HG03469 (cell line): ENCODE measurements around the gene PRKN.

Experiments used
- ATAC-seq: cut with Tn5 transposase; IDR thresholded peaks from one replicate; pipeline ENCODE4 v1.9.1; 2021; ENCODE audit warnings: mild to moderate bottlenecking, moderate library complexity, moderate number of reproducible peaks; ENCODE audit not compliant: unreplicated experiment

Gene PRKN

DNA sequence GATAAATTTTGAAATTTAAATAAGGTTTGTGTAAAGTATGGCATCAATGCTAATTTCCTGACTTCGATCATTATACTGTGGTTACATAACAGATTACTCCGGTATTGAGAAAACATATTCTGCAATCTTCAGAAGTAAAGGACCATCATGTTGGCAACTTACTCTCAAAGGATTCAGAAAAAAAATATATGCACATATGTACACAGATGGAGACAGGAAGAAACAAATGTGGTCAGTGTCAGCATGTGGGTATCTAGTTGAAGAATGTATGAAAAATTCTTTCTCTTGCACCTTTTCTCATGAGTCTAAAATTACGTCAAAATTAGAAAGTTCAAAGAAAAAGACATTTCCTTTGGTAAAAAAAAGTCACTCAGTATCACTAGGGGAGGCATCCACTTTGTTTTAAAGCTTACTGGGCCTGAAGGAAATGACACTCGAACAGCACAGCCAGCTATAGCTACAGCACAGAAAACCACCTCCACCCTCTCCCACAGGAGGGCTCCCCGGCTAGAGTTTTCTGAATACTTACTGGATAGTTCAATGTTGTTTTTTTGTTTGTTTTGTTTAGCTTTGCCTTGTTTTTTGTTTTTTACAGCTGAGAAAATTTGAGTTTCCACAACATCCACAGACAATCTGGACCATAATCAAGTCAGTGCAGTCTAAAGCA lies 1136.5 kb downstream of the PRKN start:
- no peak for ATAC-seq

- no peak for ATAC-seq
These were observed 1140.7 kb downstream of the PRKN start for GRCh38 chr6:161586887-161587286.

- no peak for ATAC-seq
These were observed 1142.8 kb downstream of the PRKN start for GRCh38 chr6:161584621-161585340.

DNA sequence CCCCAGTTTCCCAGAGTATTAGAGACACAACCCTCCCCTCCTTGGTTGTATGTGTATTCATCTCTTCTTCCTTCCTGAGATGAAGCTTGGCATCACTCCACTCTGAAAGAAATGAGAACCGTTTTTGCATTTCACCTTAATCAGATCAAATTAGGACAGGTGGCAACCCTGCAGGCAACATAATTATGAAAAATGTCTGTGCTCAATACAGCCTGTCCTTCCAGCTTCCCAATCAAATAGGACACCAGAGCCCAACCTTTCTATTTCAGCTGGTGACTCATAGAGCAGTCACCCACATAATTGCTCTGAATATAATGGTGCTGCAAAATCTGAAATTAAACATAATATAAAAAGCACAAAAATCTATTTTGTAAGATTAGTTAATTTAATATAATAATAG lies 1143.5 kb downstream of the PRKN start:
- ATAC-seq, result no peak

- ATAC-seq, result no peak
These were observed 1144.0 kb downstream of the PRKN start for GRCh38 chr6:161583584-161583983.

- no peak for ATAC-seq
These were observed 1149.1 kb downstream of the PRKN start for GRCh38 chr6:161578478-161578877.

- no peak for ATAC-seq
These were observed 1151.9 kb downstream of the PRKN start for GRCh38 chr6:161575523-161576254.

GRCh38 chr6:161568885-161569456 lies 1158.6 kb downstream of the PRKN start:
- no peak for ATAC-seq

DNA sequence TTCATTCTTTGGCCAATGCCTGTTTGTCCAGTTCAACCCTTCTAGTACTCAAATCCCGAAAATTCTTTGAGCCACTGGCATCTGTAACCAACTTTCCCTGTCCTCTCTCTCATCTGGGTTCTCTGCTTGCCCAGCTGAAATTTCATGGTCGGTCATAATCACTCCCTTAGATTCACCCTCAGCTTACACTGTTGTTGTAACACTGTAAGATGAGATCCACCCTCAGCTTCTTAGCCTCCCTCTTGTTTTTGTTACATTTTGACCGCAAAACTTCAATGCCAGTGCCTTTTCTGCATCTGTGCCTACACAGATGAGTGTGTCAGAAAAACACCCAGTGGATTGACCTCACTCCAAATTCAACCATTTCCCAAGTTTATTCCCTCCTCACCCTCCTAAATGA lies 1162.6 kb downstream of the PRKN start:
- ATAC-seq, result no peak

GRCh38 chr6:161561908-161562307 lies 1165.7 kb downstream of the PRKN start:
- ATAC-seq, result no peak

- no peak for ATAC-seq
These were observed 1170.0 kb downstream of the PRKN start for GRCh38 chr6:161557333-161558107.

DNA sequence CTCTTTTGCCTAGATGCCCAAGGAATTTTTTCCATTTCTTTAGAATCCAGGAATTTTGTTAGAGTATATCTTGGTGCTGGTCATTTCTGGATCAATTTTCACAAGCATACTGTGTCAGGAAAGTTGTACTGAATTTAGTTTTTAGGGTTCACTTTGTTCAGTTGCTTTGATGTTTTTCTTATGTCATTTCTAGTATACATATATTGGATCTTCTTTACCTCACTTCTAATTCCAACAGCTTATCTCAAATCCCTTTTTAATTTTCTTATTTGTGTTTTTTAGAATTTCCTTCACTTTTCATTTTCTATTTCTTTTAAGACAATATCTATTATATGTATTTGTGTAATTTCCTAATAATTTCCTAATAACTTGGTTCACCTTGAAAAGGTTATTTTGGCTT lies 1172.7 kb downstream of the PRKN start:
- no peak for ATAC-seq

DNA sequence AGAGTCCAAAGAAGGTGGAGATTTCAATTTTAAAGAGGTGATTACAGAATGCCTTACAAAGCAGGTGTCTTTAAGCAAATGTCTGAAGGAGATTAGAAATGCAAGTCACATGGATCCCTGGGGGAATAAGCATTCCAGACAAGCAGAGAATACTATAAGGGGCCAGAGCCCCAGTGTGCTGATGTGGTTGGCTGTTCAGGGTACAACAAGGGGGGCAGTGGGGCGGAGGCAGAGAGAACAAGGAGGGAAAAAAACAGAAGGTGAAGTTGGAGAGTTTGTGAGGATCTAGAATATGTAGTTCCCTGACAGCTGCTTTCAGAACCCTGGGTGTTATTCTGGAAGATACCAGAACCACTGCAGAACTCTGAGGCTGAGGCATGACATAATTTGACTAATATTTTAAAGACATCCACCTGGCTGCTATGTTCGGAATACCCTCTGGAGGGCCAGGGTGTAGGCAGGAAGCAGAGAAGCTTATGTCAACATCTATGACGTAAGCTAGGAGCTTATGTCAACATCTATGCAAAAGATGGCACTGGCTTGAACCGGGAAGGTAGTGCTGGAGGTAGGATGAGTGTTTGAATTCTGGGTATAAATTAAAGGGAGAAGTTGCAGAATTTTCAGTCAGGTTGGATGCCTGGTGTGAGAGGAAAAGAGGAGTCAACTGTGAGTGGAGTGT lies 1177.5 kb downstream of the PRKN start:
- no peak for ATAC-seq

DNA sequence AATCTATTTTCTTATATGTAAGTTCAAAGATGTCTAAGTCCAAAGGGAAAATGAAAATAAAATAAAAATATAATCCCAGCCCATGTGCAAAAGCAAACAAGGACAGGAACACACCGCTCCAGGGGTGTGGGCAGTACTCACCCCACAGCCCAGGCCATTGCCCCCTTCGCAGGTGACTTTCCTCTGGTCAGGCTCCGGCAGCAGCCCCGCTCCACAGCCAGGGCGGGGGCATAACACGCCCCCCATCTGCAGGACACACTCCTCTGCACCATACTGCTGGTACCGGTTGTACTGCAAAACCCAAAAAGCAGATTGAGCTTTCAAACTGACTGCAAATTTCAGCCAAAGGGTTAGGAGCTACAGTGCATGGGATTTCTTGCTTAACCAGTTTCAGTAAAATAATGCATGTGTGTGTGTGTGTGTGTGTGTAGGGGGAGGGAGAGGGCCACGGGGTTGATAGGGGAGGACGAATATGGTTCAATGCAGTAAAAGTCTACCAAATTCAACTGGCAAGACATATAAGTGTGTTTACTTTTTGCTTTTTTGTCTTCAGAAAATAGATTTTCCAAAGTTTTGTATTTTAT lies 1178.8 kb downstream of the PRKN start:
- ATAC-seq, result no peak

DNA sequence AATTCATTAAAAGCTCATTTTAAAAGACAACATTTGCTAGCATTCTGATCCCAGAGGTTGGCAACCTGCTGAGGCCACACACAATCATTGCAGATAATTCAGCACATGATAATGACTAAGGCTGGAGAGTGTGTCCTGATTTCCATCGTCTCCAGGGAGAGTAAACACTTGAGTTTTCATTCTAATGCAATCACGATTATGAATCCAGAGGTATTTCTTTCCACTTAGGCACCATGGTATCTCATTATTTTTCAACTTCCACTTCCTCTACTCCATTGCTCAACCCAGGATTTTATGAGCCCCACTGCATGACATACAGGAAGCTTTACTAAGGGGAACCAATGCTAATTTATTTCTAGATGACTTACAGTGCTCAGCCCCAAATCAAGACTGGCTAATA lies 1179.9 kb downstream of the PRKN start:
- ATAC-seq, result no peak

DNA sequence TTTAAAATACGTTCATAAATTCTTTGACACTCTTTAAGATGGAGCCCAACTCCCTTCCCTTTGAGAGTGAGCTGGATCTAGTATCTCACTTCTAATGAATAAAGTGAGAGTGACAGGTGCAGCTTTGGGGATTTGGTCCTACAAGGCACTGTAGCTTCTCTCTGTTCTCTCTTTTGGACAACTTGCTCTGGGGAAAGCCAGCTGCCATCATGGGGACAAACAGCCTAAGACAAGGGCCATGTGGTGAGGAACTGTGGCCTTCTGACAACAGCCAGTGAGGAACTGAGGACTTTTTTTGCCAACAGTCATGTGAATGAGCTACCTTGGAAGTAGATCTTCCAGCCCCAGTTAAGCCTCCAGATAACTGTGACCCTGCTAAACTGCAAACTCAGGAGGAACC lies 1180.9 kb downstream of the PRKN start:
- ATAC-seq, result no peak

GRCh38 chr6:161545741-161546140 lies 1181.8 kb downstream of the PRKN start:
- no peak for ATAC-seq

DNA sequence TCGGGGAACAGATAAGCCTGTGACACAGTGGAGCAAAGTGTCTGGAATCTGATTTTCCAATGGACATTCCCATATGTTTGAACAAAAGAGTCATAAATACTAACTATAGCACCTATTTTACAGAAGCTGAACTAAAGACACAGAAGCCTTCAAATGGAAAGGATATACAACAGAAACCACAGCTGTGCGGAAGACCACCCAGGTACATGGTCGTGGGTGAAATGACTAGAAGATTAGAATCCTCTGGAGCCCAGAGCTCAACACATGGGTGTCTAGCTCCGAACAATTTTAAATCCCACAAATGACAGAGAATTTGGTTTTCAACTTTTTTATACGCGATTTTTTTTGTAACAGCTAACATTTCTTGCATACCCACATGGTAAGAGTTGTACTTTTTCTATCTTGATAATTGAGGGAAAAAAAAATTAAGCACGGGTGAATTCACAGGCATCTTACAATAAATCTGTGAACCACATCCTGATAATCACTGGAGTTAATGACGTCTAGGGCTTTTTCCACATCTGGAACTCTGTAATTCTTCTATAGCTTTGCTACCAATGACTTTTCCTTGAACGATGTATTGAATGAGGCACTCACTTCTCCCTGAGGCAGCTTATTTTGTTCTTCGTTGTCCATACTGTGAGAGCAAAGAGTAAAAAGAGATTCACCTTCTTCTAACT lies 1182.6 kb downstream of the PRKN start:
- ATAC-seq, result no peak

GRCh38 chr6:161543684-161544309 lies 1183.8 kb downstream of the PRKN start:
- peak; percentile 82 for ATAC-seq
